HCT116 (cell line): ENCODE data around the gene PIP4K2C. TPM values are rescaled to one million over a fixed set of nuclear protein-coding genes. Genes with fewer than 3 reads are reported as not detected.

ENCODE experiments used
- ATAC-seq: fragments of 200-7000 bp; cut with Tn5 transposase; 2 replicates; pipeline ENCODE4 v1.9.1; 2020; ENCODE audit warnings: mild to moderate bottlenecking, moderate library complexity
- BruUV-seq: library from RNA; stranded (reverse); fragments of 400-500 nt; replicated peaks from 2 replicates; lab custom pipeline; 2021; lab: Mats Ljungman, UMichigan
- CTCF ChIA-PET: fragments of 300-600 bp; sonication (Branson Sonifier 250); formaldehyde crosslinking; loops from one replicate; lab custom pipeline; 2021; ENCODE audit warnings: antibody characterized with exemption; lab: Charles Lee
- POLR2A ChIA-PET: fragments of 300-600, 350-600 bp; sonication (Branson Sonifier 250); formaldehyde crosslinking; loops from one replicate; lab custom pipeline; 2021; ENCODE audit warnings: antibody characterized with exemption; lab: Charles Lee
- RAD21 ChIA-PET, 2 experiments: fragments of 300-600 bp; sonication (Branson Sonifier 250); formaldehyde crosslinking; loops; one replicate each; lab custom pipeline; 2023; ENCODE audit warnings: low total read pairs in 2 of 2; ENCODE audit not compliant: uncharacterized antibody in 2 of 2, unreplicated experiment in 2 of 2, low non-redundant PET in 1 of 2; lab: Charles Lee
- DNase-seq: peaks from one replicate; pipeline ENCODE4 v3.0.0-alpha.2; 2010; ENCODE audit warnings: low read depth, low spot score
- H2AFZ ChIP-seq: fragments of 200-600 bp; shearing (Covaris generic), sonication (generic); 2 replicates; pipeline ENCODE4 v1.6.1; 2017; ENCODE audit warnings: low read depth, mixed run types, mixed read lengths, antibody characterized with exemption, low read length; ENCODE audit not compliant: poor library complexity, severe bottlenecking
- H3K27ac ChIP-seq: 2 replicates; pipeline ENCODE4 v1.5.1; 2012; ENCODE audit warnings: low read depth, low read length
- H3K27me3 ChIP-seq: fragments of 200-600 bp; sonication (generic); 2 replicates; pipeline ENCODE4 v1.6.1; 2016; ENCODE audit warnings: mixed run types, low read length, mixed read lengths; ENCODE audit not compliant: insufficient read depth
- H3K36me3 ChIP-seq, 2 experiments: fragments of 200-500 bp in 1 of 2; fragments of 200-600 bp in 1 of 2; sonication (Bioruptor generic) in 1 of 2; sonication (generic) in 1 of 2; 2 replicates each; pipeline versions ENCODE4 v1.5.1 to v1.6.1; 2014 to 2016; ENCODE audit warnings: low read length in 2 of 2, inconsistent platforms in 1 of 2, mixed read lengths in 1 of 2, mixed run types in 1 of 2; ENCODE audit not compliant: insufficient read depth in 2 of 2, control insufficient read depth in 1 of 2
- H3K4me1 ChIP-seq, 2 experiments: fragments of 200-600 bp in 1 of 2; sonication (generic) in 1 of 2; 2 replicates each; pipeline versions ENCODE4 v1.5.1 to v1.6.1; 2012 to 2017; ENCODE audit warnings: low read length in 2 of 2, inconsistent platforms in 1 of 2, mild to moderate bottlenecking in 1 of 2, mixed read lengths in 1 of 2, mixed run types in 1 of 2, moderate library complexity in 1 of 2; ENCODE audit not compliant: insufficient read depth in 2 of 2, control insufficient read depth in 1 of 2
- H3K4me2 ChIP-seq: fragments of 200-600 bp; sonication (generic); 2 replicates; pipeline ENCODE4 v1.6.1; 2017; ENCODE audit warnings: mixed run types, low read length, mixed read lengths
- H3K4me3 ChIP-seq, 2 experiments: fragments of 200-600 bp in 1 of 2; sonication (generic) in 1 of 2; replicated peaks in 1 of 2; 2 replicates each; pipeline ENCODE4 v1.5.1; 2011 to 2016; ENCODE audit warnings: low read length in 2 of 2, control low read depth in 1 of 2, low read depth in 1 of 2, mild to moderate bottlenecking in 1 of 2, mixed read lengths in 1 of 2, mixed run types in 1 of 2
- H3K79me2 ChIP-seq: fragments of 200-600 bp; sonication (generic); 2 replicates; pipeline ENCODE4 v1.6.1; 2017; ENCODE audit warnings: mild to moderate bottlenecking, mixed run types, low read length, moderate library complexity, mixed read lengths; ENCODE audit not compliant: insufficient read depth
- H3K9ac ChIP-seq: fragments of 200-600 bp; sonication (generic); 2 replicates; pipeline ENCODE4 v1.6.1; 2016; ENCODE audit warnings: low read length, mixed read lengths
- H3K9me2 ChIP-seq: fragments of 200-600 bp; sonication (generic), shearing (Covaris generic); 2 replicates; pipeline ENCODE4 v1.6.1; 2017; ENCODE audit warnings: mixed run types, mild to moderate bottlenecking, moderate library complexity; ENCODE audit not compliant: insufficient read depth
- H3K9me3 ChIP-seq, 2 experiments: fragments of 200-500 bp in 1 of 2; fragments of 200-600 bp in 1 of 2; sonication (Bioruptor generic) in 1 of 2; sonication (generic) in 1 of 2; 2 replicates each; pipeline ENCODE4 v1.6.1; 2014 to 2017; ENCODE audit warnings: low read length in 2 of 2, mixed read lengths in 2 of 2, inconsistent platforms in 1 of 2, low read depth in 1 of 2, mild to moderate bottlenecking in 1 of 2, mixed run types in 1 of 2, moderate library complexity in 1 of 2; ENCODE audit not compliant: control insufficient read depth in 1 of 2, insufficient read depth in 1 of 2
- H4K20me1 ChIP-seq: fragments of 200-600 bp; sonication (generic), shearing (Covaris generic); 2 replicates; pipeline ENCODE4 v1.6.1; 2017; ENCODE audit warnings: mixed run types, mild to moderate bottlenecking, moderate library complexity; ENCODE audit not compliant: insufficient read depth
- ATF3 ChIP-seq: IDR thresholded peaks from 2 replicates; pipeline ENCODE4 v1.6.1; 2012
- CBX3 ChIP-seq: IDR thresholded peaks from 2 replicates; pipeline ENCODE4 v1.6.1; 2012; ENCODE audit warnings: low read depth
- CEBPB ChIP-seq: IDR thresholded peaks from 2 replicates; pipeline ENCODE4 v1.6.1; 2012; ENCODE audit warnings: low read depth
- CTCF ChIP-seq, 3 experiments: fragments of 200-600 bp in 1 of 3; sonication (generic) in 1 of 3; IDR thresholded peaks in 2 of 3; conservative IDR thresholded peaks in 1 of 3; 2 replicates each; pipeline ENCODE4 v1.5.1; 2012 to 2017; ENCODE audit warnings: low read depth in 2 of 3, low read length in 2 of 3, antibody characterized with exemption in 1 of 3, borderline replicate concordance in 1 of 3, control low read depth in 1 of 3, mild to moderate bottlenecking in 1 of 3, mixed read lengths in 1 of 3, mixed run types in 1 of 3, moderate library complexity in 1 of 3; ENCODE audit not compliant: insufficient read depth in 1 of 3
- EGR1 ChIP-seq: IDR thresholded peaks from 2 replicates; pipeline ENCODE4 v1.6.1; 2012; ENCODE audit warnings: low read depth
- ELF1 ChIP-seq: IDR thresholded peaks from 2 replicates; pipeline ENCODE4 v1.6.1; 2012; ENCODE audit warnings: low read depth, borderline replicate concordance
- EZH2phosphoT487 ChIP-seq: fragments of 200-600 bp; IDR thresholded peaks from 2 replicates; pipeline ENCODE4 v1.6.1; 2018; ENCODE audit warnings: antibody characterized with exemption, borderline replicate concordance
- FOSL1 ChIP-seq: IDR thresholded peaks from 2 replicates; pipeline ENCODE4 v1.6.1; 2012; ENCODE audit warnings: low read depth
- JUND ChIP-seq: IDR thresholded peaks from 2 replicates; pipeline ENCODE4 v1.6.1; 2012
- POLR2A ChIP-seq: IDR thresholded peaks from 2 replicates; pipeline ENCODE4 v1.7.0; 2011; ENCODE audit warnings: borderline replicate concordance; ENCODE audit not compliant: insufficient read depth, insufficient read length; ENCODE audit errors: extremely low read depth
- POLR2AphosphoS5 ChIP-seq: IDR thresholded peaks from 2 replicates; pipeline ENCODE4 v1.6.1; 2011; ENCODE audit warnings: mild to moderate bottlenecking, low read depth, low read length, moderate library complexity
- RAD21 ChIP-seq: IDR thresholded peaks from 2 replicates; pipeline ENCODE4 v1.6.1; 2012; ENCODE audit warnings: low read depth, mild to moderate bottlenecking
- SIN3A ChIP-seq: IDR thresholded peaks from 2 replicates; pipeline ENCODE4 v1.6.1; 2012; ENCODE audit warnings: low read depth
- SP1 ChIP-seq: IDR thresholded peaks from 2 replicates; pipeline ENCODE4 v1.6.1; 2012; ENCODE audit warnings: low read depth
- TCF7L2 ChIP-seq: IDR thresholded peaks from 2 replicates; pipeline ENCODE4 v1.7.0; 2011; ENCODE audit warnings: borderline replicate concordance, inconsistent platforms; ENCODE audit not compliant: insufficient read depth, insufficient read length; ENCODE audit errors: extremely low read depth
- YY1 ChIP-seq: IDR thresholded peaks from 2 replicates; pipeline ENCODE4 v1.6.1; 2011; ENCODE audit warnings: low read length, low read depth, moderate library complexity, mild to moderate bottlenecking; ENCODE audit not compliant: insufficient replicate concordance; ENCODE audit errors: extremely low read depth
- ZBTB33 ChIP-seq: IDR thresholded peaks from 2 replicates; pipeline ENCODE4 v1.6.1; 2011; ENCODE audit warnings: mild to moderate bottlenecking, low read length, moderate library complexity; ENCODE audit not compliant: insufficient replicate concordance; ENCODE audit errors: extremely low read depth
- ZFX ChIP-seq: fragments of 450-650 bp; IDR thresholded peaks from 2 replicates; pipeline ENCODE4 v1.6.1; 2017
- ZNF274 ChIP-seq: fragments of 200-500 bp; sonication (Bioruptor generic); IDR thresholded peaks from 2 replicates; pipeline ENCODE4 v1.6.1; 2014; ENCODE audit warnings: mild to moderate bottlenecking, low read depth, low read length, inconsistent platforms
- intact Hi-C: fragments of 100-400 bp; cut with micrococcal nuclease; formaldehyde crosslinking; loops from 2 replicates; pipeline ENCODE4 v1.10.0; 2022
- total RNA-seq: library from RNA; stranded (reverse); gene quantifications from one replicate; pipeline ENCODE4 v1.2.1, GENCODE V29; 2021; ENCODE audit not compliant: unreplicated experiment

PIP4K2C gene
- total RNA-seq, 1 experiment from 2014 or later = 38.4 TPM

- TF ChIP-seq ZBTB33 = no peak
- no peak for TF ChIP-seq FOSL1
- TF ChIP-seq YY1 = no peak
- TF ChIP-seq JUND = no peak
- TF ChIP-seq ZNF274 = no peak
- no peak for TF ChIP-seq CEBPB
- no peak for TF ChIP-seq RAD21
- TF ChIP-seq EGR1 = no peak
- no peak for TF ChIP-seq POLR2AphosphoS5
These were observed 13.5 kb downstream of the PIP4K2C start, which contains the start of gene DTX3 (continued) for GRCh38 chr12:57604454-57604991.

- no TSS peak for BruUV-seq
- no peak for ATAC-seq
- H4K20me1 ChIP-seq = no peaks in the 10 kb centered on the region
- intact Hi-C loops = no loop called here
- CTCF ChIA-PET = no interaction called here
- no peak for DNase-seq
- POLR2A ChIA-PET = no interaction called here
- H3K79me2 ChIP-seq = no peaks in the 10 kb centered on the region
- H3K4me3 ChIP-seq = no peak overlapping the region
- H2AFZ ChIP-seq = no peak overlapping the region
- H3K9me3 ChIP-seq = no peaks in the 10 kb centered on the region
- H3K9ac ChIP-seq = no peak overlapping the region
- peaks cover 2 to 6% of the 10 kb centered on the region in 2 experiments; a peak in 2 of 4 replicates for H3K4me1 ChIP-seq
- no peak overlapping the region for H3K4me2 ChIP-seq
- H3K27me3 ChIP-seq = no peaks in the 10 kb centered on the region
- RAD21 ChIA-PET = no interaction called here
- peaks cover 8 to 10% of the 10 kb centered on the region in 2 experiments; a peak in 2 of 4 replicates for H3K36me3 ChIP-seq
- no peaks in the 10 kb centered on the region for H3K9me2 ChIP-seq
- TF ChIP-seq ZFX = no peak
- TF ChIP-seq CTCF (IDR thresholded peaks at IDR 0.05 in 2 of 3, conservative IDR thresholded peaks at IDR 0.05 in 1 of 3; ENCODE audit: borderline replicate concordance in 1 of 3, insufficient read depth in 1 of 3, low read depth in 2 of 3, low read length in 2 of 3) = no peak
- TF ChIP-seq YY1 = no peak
- no peak for TF ChIP-seq RAD21
- TF ChIP-seq POLR2A = no peak
- no peak for TF ChIP-seq FOSL1
- TF ChIP-seq CBX3 = no peak
- no peak for TF ChIP-seq SP1
- no peak for TF ChIP-seq JUND
- no peak for TF ChIP-seq CEBPB
- no peak for TF ChIP-seq ATF3
- no peak for TF ChIP-seq EZH2phosphoT487
- no peak for TF ChIP-seq SIN3A
- TF ChIP-seq TCF7L2 = no peak
- TF ChIP-seq POLR2AphosphoS5 = no peak
- TF ChIP-seq ELF1 = no peak
- TF ChIP-seq, all 23 proteins: peak for 0
- H3K27ac ChIP-seq = no peak overlapping the region
These were observed 14.2 kb downstream of the PIP4K2C start for GRCh38 chr12:57604992-57605810.
